CD1c-positive myeloid dendritic cell (primary cell): Measurements from ENCODE around the gene WDR11.
A peak's percentile ranks its signal among the peaks of the same experiment; 100 is the strongest.
"Not testable (repeated sequence)": the region's sequence is repeated elsewhere in the genome, so short reads cannot be mapped to it uniquely, and the experiment has no call there.

Experiments used
- DNase-seq: peaks from one replicate; pipeline ENCODE4 v3.0.0-alpha.2; 2016; ENCODE audit errors: extremely low spot score

The WDR11 gene

DNA sequence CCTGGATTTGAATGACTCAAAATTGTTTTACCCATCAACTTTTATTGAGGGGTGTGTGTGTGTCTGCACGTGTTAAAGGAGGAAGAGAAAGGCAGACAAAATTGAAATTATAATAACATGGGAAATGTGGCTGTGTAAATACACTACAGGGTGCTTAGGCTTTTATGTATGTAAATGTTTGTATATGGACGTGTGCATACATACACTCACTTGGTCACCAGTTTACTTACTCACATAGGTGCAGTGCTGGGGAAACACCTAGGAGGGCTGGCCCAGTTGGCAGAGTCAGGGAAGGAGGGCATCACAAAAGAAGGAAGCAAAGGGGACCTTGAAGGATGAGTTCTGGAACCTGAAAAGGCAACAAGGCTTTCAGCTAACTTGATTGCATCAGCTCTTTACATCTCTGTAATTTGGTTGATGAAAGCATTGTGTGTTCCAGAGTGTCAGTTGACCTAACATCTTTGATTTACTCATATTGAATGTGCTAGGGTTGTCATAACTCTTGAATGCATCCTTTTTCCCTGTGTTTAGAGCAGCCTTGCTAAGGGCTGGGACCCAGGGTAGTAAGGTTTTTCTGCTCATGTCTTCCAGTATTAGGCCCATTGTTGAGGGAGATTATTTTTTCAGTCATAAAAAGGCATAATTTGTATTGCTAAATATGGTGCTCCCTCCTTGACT lies 10.2 kb downstream of the WDR11 start:
- DNase-seq = no peak

DNA sequence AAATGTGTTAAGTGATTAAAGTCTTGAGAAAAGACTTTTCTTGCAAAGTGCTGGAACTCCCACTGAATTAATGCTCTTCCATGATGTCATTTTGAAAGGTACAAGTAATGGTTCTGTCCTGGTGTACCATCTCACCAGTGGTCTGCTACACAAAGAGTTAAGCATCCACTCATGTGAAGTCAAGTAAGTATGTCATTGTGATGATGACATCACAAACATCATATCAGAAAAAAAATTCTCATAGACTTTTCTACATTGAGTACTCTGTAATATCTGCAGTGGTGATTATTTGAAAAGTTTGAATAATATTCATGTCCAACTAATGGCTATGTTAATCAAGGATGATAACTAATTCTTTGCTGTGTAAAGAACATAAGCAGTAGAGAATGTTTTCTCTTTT lies 22.6 kb downstream of the WDR11 start:
- no peak for DNase-seq

DNA sequence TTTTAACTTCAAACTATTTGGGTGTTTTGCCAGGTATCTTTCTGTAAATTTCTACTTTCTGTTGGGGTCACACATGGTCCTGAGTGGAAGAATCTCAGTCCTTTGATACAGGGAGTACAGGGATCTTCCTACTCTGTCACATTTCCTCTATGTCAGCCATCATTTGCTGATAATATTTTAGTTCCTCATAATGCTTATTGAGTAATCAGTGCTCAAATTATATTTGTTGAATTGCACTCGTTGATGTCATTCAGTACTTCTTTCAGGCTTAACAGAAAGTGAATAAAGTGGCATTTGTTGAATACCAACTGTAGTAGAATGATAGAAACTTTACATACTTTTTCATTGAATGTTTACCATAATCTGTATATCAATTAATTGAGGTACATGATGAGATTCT lies 31.9 kb downstream of the WDR11 start:
- peak; percentile 24 for DNase-seq

DNA sequence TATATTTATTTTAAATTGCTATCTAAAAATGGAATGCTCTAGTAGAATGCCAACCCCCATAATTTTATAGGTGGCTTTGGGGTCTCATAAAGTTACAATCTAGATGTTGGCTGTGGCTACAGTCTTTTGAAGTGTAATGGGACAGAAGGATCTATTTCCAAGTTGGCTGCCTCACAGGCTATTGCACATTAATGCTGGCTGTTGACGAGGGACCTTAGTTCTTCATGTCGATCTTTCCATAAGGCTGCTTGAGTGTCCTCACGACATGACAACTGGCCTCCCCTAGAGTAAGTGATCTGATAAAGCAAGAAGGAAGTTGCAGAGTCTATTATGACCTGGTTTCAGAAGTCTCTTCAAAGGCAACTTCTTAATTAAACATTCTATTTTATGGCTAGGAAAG lies 36.3 kb downstream of the WDR11 start:
- DNase-seq = no peak

DNA sequence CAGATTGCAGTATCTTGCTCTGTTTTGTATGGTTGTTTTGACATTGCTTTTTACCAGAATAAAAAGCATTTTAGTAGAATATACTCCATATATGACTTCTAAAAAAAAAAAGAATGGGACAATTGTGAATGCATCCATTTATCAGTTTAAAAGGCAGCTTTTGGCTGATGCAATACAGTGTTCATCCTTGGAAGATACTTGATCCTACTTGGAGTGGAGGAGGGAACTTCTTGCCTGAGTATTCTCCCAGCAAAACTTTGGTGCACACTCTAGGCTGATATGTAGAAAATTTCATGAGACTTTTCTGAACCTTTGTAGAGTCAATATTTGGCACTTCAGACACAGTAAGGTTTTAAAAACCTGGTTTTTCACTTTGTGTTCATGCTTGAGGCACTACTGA lies 40.2 kb downstream of the WDR11 start:
- DNase-seq = no peak

DNA sequence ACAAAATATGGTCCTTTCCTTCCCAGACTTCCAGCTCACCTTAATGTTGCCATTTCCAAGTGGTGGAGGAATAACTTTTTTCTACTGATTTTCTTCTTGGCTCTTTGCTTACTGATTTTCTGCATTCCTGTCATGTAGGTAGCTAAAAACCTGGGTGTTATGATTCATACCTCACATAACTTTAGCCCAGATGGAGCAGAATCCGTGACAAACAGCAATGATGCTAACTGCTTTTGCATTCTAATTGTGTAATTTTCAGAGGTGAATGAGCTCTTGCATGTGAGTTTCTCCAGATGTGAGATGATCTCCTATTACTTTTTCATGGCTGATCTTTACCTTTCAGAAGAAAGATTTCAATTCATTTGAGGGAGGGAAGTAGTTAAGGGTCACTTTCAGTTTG lies 43.4 kb downstream of the WDR11 start:
- no peak for DNase-seq

DNA sequence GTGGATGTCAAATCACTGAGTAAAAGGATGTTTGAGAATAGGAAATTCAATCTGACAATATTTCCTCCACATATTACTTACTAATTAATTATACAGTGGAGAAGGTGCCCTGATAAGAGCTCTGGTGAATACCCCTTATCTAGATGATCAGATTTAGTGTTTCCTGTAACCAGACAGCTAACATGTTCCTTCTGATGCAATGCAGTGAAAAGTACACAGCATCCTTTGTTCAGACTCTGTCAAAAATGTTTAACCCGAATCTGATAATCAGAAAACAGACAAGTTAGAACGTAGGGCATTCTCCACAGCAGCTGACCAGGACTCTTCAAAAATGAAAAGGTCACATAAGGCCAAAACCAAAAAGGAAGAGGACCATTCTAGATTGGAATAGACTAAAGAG lies 46.2 kb downstream of the WDR11 start:
- DNase-seq = no peak

DNA sequence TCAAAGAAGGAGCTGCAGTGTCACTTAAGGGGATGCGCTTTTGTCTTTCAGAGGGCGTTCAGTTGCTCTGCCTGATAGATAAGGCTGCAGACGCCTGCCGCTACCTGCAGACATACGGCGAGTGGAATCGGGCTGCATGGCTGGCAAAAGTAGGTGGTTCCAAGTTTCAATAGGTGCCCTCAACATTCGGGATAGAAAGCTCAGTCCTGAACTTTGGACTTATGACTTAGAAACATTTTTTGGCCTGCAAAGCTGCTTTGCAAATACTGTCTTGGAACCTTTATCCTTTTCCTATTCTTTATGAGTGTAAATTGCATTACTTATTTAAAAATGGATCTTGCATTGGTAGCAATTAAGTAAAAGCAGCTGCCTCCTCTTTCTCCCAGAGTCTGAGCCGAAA lies 54.1 kb downstream of the WDR11 start:
- DNase-seq = no peak

DNA sequence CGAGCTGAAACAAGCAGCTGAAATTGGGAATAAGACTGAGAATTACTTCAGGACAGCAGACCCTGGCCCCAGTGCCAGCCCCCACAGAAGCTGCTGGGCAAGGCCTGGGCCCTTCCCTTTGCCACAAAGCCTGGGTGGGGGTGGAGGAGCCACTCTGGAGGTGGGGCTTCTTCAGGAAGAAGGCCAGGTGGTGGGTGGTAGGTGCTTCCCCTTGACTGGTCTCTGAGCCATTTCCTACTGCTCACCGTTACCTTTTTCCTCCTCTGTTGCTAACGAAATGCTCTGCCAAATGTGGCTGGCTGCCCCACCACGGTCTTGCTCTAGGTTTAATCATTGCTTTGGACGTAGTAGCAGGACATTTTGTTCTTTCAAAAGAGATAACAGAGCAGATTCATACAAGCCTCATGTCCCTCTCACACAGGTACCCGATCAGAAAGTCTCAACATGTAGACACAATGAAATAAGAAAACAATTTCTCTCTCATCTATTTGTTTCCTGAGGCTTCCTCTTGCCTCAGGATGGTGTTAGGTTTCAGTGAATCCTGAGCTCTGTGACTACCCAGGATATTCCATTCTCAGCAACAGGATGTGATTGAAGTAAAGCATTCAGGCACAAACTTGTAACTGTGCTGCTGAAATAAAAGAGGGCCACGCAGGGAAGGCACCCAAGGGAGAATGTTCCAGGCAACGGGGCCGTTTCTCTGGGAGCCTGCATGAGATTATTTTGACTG lies 66.5 kb downstream of the WDR11 start:
- DNase-seq = no peak

DNA sequence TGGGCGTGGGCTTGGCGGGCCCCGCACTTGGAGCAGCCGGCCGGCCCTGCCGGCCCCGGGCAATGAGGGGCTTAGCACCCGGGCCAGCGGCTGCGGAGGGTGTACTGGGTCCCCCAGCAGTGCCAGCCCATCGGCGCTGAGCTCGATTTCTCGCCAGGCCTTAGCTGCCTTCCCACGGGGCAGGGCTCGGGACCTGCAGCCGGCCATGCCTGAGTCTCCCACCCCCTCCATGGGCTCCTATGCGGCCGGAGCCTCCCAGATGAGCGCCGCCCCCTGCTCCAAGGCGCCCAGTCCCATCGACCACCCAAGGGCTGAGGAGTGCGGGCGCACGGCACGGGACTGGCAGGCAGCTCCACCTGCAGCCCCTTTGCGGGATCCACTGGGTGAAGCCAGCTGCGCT lies 72.7 kb downstream of the WDR11 start:
- not testable (repeated sequence) for DNase-seq

DNA sequence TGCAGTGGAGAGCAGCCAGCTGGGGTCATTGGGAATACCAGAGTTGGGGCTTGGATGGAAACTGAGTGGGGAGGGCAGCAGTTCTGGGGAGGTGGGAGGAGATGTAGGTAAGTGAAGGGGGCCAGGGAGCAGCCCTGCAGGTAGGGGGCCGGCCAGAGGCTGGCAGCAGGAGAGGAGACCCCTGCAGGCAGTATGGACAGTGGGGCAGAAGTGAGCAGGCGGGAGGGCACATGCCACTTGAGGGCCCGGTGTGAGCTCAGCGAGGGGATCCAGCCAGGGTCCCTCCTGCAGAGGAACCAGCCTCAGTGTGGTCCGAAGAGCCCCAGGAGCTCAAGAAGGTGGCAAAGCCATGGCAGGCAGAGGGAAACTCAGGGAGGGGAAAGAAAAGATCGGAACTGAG lies 75.4 kb downstream of the WDR11 start:
- no peak for DNase-seq

DNA sequence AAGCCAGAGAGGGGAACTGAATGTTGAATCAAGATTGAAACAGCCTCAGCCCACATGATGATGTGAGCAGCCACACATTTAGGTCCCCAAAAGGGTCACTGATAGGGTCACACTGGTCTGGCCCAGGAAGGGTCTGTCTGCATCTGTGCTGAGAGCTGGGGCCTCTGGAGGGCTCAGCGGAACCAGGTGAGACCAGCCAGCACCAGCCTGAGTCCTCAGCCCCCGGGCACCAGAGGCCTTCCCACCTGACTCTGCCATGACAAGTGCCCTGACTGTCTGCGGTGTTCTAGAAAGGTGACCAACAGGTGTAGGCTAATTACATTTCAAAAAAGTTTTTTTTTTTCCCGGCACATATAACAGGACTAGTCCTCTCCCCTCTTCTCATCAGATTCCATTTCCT lies 76.2 kb downstream of the WDR11 start:
- no peak for DNase-seq

DNA sequence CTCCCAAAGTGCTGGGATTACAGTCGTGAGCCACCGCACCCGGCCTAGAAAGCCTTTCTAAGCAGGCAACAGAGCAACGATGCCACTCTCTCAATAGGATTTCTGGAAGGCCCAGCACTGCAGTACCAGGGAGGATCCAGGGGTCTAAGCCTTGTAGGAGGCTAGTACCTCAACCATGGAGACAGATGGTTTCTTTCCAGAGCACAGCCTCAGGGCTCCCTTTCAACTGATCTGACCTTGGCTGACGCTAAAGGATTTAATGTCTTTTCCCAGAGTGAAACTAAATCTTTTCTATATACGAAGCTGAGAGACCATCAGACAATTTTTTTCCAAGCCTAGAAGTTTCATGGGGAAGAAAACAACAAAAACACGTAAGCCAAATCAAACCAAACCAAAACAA lies 78.0 kb downstream of the WDR11 start:
- no peak for DNase-seq

DNA sequence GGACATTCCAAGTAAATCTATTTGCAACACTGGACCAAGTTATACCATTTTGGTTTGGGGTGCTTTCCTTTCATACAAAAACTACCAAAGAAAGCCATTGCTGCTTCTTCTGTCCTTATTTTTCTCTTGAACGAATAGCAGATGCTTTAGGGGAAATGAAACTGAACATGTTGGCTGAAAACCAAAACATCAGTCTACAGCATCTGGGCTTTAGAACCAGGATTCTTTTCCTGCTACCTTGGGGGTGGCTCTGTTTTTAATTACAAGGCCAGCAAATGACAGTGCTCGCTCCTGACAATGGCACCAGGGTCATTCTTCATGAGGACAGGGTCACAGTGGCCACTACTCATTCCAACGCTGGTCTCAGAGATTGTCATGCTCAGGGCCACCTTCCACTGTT lies 80.3 kb downstream of the WDR11 start:
- DNase-seq = no peak

DNA sequence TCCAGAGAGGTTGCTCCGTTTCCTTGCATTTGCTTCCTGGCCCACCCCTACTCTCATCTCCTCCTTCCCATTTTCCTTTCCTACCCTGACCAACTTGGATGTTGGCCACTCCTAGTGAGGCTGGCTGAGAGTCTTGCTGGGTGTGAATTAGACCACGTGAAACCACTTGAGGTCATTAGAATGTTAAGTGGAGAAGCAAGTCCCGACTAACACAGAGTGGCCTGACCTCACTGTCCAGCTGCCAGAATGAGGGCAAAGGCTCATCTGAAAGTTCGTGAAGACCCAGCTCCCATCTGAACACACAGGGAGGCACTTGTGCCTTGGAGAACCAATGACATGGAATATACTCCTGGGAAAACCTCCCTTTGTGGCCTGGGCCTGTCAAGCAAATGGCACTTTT lies 80.8 kb downstream of the WDR11 start:
- no peak for DNase-seq

DNA sequence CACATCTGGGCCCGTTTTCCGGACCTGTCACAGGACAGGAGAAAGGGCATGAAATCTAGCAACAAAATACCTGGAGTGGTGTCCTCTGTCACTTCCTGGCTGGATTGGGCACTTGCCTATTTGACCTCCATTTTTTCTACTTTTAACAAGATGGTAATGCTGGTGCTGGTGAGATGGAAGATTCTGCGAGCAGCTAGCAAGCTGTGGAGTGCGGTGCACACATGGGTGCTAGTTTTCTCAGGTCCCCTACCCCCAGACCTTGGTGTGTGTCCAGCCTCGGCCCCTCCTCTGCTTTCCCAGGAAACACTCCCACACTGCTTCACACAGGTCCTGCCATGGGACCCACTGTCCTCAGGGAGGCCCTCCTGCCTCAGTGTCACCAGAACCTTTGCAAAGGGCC lies 87.7 kb downstream of the WDR11 start:
- DNase-seq = no peak

DNA sequence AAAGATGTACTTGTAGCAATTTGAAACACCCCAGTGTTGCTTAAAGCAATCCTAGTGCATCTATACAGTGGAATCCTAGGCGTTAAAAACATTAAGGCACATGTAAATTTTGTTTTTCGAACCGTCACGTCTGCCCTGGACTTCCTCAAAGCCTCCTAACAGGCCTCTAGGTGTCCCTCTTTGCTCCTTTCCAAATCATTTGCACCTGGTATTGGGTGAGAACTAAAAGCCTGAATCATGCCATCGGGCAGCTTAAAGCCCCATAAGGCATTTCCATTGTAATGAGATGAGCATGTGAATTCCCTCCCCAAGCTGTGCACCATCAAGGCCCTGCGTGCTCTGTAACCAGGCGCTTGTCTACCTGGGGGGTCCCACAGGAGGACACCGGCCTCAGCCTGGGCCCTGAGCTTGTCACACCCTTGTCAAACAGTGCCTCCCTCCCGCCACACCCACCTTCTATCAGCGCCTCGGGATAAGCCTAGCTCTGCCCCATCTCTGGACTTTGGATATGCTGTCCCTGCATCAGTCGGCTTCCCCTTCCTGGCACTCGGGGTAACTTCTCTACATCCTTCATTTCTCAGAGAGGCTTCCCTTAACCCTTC lies 89.2 kb downstream of the WDR11 start:
- no peak for DNase-seq

DNA sequence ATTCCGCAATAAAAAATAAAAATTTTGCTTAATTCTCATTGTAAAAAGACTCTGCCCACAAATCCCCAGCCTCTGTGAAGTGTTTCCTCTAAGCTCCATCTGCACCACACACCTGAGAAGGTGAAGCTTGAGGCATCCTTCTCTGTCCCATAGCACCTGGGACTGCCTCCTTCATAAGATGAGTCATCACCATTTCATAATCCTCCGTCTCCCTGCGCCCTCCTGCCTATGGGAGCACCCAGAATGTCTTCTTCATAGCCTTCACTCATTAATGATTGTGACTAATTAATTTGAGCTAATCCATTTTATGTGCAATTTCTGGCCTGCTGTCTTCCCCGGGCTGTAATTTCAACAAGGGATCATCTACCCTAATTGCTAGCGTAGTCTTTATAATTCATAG lies 90.3 kb downstream of the WDR11 start:
- no peak for DNase-seq

DNA sequence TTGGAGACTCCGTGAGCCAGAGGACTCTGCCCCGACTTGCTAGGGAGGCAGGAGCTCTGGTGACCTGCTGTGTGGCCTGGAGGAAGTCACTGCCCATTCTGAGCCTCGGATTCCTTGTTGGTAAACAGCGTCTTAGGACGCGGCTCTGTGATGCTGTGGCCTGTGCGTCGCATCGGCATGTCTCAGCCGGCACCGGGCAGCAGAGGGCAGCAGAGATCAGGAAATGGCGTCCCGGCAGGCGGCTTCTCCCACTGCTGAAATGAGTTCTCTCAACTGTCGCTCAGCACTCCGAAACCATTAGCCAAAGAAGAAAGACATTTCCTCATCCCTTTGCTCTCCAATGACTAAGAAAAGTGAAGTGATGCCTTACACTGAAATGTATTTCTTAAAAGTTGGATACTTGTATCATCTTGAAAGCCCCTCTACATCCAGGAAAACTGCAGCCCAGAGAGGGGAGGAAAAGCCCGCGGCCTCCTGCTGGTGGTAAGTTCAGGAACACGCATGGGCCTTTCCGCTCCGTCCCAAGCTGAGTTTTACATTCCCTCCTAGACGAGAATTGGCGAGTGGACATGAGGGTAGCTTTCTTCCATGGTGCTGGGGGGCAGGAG lies 91.7 kb downstream of the WDR11 start:
- peak; percentile 79 for DNase-seq

DNA sequence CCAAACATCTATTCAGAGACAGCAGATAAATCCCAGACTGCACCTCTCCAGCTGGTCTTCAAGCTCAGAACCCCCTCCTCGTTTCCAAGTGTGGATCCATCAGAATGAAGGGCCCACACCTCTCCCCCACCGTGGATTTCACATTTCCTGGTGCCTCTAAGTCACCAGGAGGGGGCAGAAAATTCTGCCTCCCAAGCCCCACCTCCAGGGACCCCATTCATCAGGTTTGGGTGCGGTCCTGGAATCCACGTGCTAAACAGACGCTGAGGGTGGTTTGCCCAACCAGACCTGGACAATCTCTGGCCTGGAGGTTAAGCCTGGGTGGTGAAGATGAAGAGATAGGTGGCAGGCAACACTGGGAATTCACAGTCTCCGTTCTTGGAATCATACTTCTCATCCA lies 92.4 kb downstream of the WDR11 start:
- DNase-seq = no peak

DNA sequence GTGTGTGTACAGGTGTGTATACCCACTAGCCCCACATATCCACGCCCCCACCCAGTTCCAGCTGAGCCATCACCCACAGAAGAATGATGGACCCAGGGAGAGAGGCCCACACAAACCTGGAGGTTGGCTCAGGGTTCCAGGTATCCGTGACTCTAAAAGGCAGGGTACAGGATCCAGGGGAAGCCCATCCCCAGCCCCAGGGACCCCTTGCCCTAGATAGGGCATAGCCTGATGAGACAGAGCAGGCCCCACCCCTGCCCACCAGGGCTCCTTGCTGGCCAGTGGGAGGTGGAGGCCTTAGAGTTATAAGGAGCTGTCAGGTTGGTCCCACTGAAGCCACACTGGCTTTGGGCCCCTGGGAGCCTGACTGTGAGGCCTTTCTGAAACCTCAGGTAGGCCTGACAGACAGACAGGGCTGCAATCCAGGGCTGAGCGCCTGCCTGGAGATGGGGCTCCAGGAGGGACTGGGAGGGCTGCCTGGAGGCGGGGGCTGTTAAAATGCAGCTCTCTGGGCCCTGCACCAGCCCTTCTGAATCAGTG lies 93.5 kb downstream of the WDR11 start:
- DNase-seq = no peak

DNA sequence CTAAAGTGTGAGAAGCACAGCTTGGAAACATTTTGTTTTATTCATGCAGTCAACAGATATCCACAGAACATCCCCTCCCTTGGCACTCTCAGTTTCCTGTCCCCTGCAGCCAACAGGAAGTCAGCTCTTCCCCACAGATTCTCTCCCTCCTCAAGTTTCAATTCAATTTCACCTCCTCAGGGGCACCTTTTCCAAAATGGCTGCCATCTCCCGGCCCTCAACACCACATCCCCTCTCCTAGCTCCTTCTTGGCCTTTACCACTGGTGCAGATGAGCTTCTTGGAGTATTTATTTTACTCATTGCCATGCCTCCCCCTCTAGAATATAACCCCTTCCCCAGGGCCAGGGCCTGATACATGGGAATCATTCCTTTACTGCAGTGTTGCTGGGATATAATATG lies 94.0 kb downstream of the WDR11 start:
- no peak for DNase-seq

DNA sequence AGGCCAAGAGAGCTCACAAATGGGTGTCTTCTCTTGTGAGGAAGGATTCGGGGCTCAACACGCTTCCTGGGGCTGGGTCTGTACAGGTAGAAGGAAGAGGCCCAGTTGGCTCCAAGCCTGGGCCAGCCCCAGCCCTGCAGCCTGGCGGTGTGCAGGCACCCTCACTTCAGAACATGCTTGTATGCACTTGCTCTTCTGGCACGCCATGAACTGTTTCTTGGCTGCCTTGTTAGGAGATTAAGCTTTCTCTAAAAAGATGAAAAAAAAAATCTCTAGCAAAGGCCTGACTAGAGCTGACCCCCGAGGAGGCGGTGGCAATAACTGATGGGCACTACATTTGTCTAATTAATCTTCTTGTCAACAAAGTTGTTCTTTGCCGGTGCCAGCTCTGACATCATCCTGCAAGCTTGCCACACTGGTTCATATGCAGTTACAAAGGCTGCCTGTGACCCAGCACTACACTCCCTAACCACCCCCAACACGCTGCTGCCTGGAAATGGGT lies 94.7 kb downstream of the WDR11 start:
- DNase-seq = no peak
